ENCODE measurements around the gene SERPINE3.

The SERPINE3 gene

DNA sequence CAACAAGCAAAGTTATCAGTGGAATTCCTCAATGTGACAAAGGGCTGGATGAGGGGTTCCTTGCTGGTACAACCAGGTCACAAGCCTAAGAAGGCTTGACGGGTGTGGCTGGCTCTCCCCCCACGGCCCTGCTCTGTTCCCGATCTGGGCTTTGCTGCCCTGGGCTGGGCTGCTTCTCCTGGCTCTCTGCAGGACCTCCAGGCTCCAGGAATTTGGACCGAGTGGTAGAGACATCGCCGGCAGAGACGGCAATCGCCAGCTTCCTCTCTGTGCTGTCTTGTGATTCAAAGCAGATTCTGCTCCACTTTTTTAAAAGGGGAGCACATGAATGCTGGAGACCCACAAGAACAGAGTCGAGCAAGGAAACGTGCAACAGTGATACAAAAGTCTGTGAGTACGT is at the start of gene SERPINE3:
Gene SERPINE3 (plus strand): TSS at position 338 of the 400 bp plus-strand sequence. CDS start 1,401 bp downstream, outside the sequence.
- ChIA-PET POLR2A (no interaction called here), CTCF (no interaction called here)
- TF ChIP-seq, protein P1, sequence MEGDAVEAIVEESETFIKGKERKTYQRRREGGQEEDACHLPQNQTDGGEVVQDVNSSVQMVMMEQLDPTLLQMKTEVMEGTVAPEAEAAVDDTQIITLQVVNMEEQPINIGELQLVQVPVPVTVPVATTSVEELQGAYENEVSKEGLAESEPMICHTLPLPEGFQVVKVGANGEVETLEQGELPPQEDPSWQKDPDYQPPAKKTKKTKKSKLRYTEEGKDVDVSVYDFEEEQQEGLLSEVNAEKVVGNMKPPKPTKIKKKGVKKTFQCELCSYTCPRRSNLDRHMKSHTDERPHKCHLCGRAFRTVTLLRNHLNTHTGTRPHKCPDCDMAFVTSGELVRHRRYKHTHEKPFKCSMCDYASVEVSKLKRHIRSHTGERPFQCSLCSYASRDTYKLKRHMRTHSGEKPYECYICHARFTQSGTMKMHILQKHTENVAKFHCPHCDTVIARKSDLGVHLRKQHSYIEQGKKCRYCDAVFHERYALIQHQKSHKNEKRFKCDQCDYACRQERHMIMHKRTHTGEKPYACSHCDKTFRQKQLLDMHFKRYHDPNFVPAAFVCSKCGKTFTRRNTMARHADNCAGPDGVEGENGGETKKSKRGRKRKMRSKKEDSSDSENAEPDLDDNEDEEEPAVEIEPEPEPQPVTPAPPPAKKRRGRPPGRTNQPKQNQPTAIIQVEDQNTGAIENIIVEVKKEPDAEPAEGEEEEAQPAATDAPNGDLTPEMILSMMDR (IDR thresholded peaks at IDR 0.05; ENCODE audit: control extremely low read depth, extremely low read depth, low read depth, missing control alignments): no peak
- no peak for DNase-seq (ENCODE audit: extremely low spot score)

DNA sequence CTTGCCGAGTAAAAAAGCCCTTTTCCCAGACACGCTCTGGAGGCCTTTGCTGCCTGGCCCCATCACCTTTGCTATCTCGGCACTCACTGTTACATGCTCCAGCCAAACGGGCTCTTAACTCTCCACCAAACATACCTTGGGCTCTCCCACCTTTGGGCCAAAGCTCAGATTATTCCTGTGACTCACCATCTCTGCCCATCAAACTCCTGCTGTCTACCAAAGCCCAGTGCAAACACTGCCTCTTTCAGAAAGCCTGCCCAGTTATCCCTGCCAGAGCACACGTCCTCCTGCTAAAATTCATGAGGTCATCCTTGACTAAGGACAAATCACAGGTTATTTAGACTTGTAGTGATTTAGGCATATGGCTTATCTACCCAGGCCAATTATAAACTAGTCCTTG is 48.1 kb upstream of the SERPINE3 start:
- CTCF ChIA-PET: interaction anchor here (1.1 to 7.3 kb wide), 2 partner anchors 27 to 166 kb away, joined by 5 to 187 read pairs; no protein-coding TSS in a partner anchor
- POLR2A ChIA-PET: interaction anchor here (0.6 kb wide), 1 partner anchor 155 kb away, joined by 3 read pairs; no protein-coding TSS in a partner anchor
- TF ChIP-seq, protein P1 (IDR thresholded peaks at IDR 0.05; ENCODE audit: control extremely low read depth, extremely low read depth, low read depth, missing control alignments): no peak
- no peak for DNase-seq (ENCODE audit: extremely low spot score)

DNA sequence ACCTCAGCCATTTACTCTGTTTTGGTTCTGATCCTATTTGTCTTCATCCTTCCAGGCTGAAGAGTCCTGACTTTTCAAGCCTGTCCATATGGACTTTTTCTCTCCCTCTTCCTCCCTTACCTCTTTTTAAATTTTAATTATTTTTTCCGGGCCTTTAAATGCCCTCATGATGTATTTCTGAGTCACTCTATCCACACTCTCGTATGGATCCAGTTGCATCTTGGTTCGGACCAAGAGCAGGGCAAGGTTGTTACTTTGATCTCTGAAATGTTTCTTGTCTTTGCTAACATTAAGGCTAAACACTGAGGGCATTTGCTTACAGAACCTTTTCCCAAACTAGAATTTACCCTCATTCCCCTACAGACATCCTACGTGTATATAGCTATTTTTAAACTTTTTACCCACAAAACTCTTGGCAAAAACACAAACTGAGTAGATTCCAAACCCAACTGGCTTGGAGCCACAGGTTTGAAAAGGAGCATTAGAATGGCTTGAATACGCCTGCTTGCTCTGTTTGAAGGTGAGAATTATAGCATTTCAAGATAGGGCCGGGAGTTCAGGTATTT is 47.4 kb upstream of the SERPINE3 start:
- CTCF ChIA-PET: no interaction called here
- POLR2A ChIA-PET: no interaction called here
- no peak for DNase-seq (ENCODE audit: extremely low spot score)
- TF ChIP-seq, protein P1 (IDR thresholded peaks at IDR 0.05; ENCODE audit: control extremely low read depth, extremely low read depth, low read depth, missing control alignments): no peak

DNA sequence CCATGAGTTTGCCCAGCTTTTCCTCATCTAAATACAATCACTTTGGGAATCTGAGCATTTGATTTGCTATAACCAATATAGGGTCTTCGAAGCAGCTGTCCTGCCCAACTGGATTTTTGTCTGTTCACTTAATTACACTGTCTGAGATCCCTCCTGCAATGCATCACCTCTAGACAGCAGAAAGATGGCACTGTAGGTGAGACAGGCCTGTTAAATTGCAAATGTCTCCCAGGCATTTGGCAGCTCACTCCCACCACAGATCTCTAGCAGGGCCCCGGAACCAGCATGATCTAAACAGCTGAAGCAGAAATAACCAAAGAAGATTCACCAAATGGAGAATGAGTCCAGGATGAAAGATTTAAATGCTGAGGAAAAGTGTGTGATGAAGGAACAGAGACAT is 41.9 kb upstream of the SERPINE3 start:
- ChIA-PET CTCF (interaction anchor here (1.1 to 5.6 kb wide), 7 partner anchors 11 to 504 kb away, joined by 3 to 64 read pairs (median 4); no protein-coding TSS in a partner anchor), POLR2A (no interaction called here)
- TF ChIP-seq, protein P1 (IDR thresholded peaks at IDR 0.05; ENCODE audit: control extremely low read depth, extremely low read depth, low read depth, missing control alignments): peak; percentile 35
- no peak for DNase-seq (ENCODE audit: extremely low spot score)

DNA sequence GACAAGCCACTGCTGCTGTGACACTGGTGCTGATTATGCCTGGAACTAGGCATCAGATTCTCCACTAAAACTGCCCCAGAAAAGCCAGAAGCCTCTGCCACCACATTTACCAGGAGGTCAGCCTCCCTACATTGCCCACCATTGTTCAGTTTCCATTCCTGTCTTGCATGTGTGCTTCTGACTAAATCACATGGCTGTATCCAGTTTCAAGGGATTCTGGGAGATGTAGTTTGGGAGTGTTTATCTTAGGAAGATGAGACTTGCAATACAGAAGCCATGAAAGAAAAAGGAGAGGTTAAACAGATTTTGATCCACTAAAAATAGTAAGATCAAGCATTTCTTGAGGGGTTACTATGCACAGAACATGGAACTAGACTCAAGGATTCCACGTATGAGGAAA is 40.7 kb upstream of the SERPINE3 start:
- POLR2A ChIA-PET: no interaction called here

DNA sequence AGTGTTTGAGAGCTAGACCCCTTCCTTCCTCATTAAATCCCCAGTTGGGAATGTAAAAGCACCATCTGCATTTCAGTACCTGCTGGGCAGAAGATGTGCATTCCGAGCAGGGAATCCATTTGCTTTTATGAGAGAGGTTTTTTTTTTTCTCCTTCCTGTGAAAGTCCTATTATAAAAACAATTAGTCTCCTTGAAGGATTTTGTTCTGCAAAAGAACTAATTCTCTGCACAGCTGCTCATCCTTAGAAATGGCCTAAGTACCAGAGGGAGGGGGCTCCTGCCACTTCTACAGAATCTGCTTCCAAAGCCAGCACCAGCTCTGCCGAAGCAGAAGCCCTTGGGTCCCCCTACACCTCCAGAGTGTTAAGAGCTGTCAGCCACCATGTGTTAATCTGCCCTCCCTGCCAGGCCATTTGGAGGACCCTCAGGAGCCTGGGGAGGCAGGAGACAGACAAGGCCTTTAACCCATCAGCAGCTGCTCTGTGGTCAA is 36.4 kb upstream of the SERPINE3 start:
- CTCF ChIA-PET: interaction anchor here (1.0 to 3.4 kb wide), 5 partner anchors 8 to 21 kb away, joined by 3 to 16 read pairs (median 4); no protein-coding TSS in a partner anchor
- TF ChIP-seq, protein P1 (IDR thresholded peaks at IDR 0.05; ENCODE audit: control extremely low read depth, extremely low read depth, low read depth, missing control alignments): no peak
- POLR2A ChIA-PET: interaction anchor here (0.7 kb wide), 1 partner anchor 640 kb away, joined by 4 read pairs; no protein-coding TSS in a partner anchor
- no peak for DNase-seq (ENCODE audit: extremely low spot score)

More for the DNA sequence above, 40.7 kb upstream of the SERPINE3 start:
- TF ChIP-seq, protein P1 (IDR thresholded peaks at IDR 0.05; ENCODE audit: control extremely low read depth, extremely low read depth, low read depth, missing control alignments): no peak
- no peak for DNase-seq (ENCODE audit: extremely low spot score)
- CTCF ChIA-PET: interaction anchor here (1.1 to 5.6 kb wide), 6 partner anchors 10 to 502 kb away, joined by 3 to 64 read pairs (median 5); no protein-coding TSS in a partner anchor
